IPS DF 19.7 (cell line): Measurements from ENCODE around the gene AAGAB.

Experiments
- DNase-seq: peaks from one replicate; pipeline ENCODE4 v3.0.0-alpha.2; 2013; ENCODE audit warnings: low read depth, low spot score

The AAGAB gene

GRCh38 chr15:67189326-67190051, 65.0 kb downstream of the AAGAB start:
- no peak for DNase-seq

- no peak for DNase-seq
Measured at GRCh38 chr15:67188551-67189218, 65.8 kb downstream of the AAGAB start.

GRCh38 chr15:67187351-67187854, 67.1 kb downstream of the AAGAB start:
- no peak for DNase-seq

GRCh38 chr15:67186688-67187087, 67.8 kb downstream of the AAGAB start:
- no peak for DNase-seq

GRCh38 chr15:67186226-67186649, 68.2 kb downstream of the AAGAB start:
- DNase-seq, result no peak

- DNase-seq, result no peak
Measured at GRCh38 chr15:67185621-67186225, 68.7 kb downstream of the AAGAB start.

- no peak for DNase-seq
Measured at GRCh38 chr15:67185051-67185450, 69.4 kb downstream of the AAGAB start.

GRCh38 chr15:67184208-67184925, 70.1 kb downstream of the AAGAB start:
- DNase-seq, result no peak

GRCh38 chr15:67183443-67184169, 70.9 kb downstream of the AAGAB start:
- no peak for DNase-seq

GRCh38 chr15:67181221-67181639, 73.2 kb downstream of the AAGAB start:
- no peak for DNase-seq

GRCh38 chr15:67180514-67181191, 73.8 kb downstream of the AAGAB start:
- DNase-seq, result no peak

GRCh38 chr15:67180035-67180434, 74.4 kb downstream of the AAGAB start:
- DNase-seq, result no peak

- DNase-seq, result no peak
Measured at GRCh38 chr15:67179411-67179995, 75.0 kb downstream of the AAGAB start.

- no peak for DNase-seq
Measured at GRCh38 chr15:67178569-67179210, 75.8 kb downstream of the AAGAB start.

- no peak for DNase-seq
Measured at GRCh38 chr15:67177752-67178151, 76.7 kb downstream of the AAGAB start.

GRCh38 chr15:67176195-67176971, 78.1 kb downstream of the AAGAB start:
- DNase-seq, result no peak

- no peak for DNase-seq
Measured at GRCh38 chr15:67175643-67176071, 78.8 kb downstream of the AAGAB start.

- DNase-seq, result no peak
Measured at GRCh38 chr15:67174864-67175573, 79.4 kb downstream of the AAGAB start.
